Inferior parietal cortex (tissue), 1 donor: ENCODE data around the gene NKX6-1.

Experiments
- DNase-seq: peaks from one replicate; pipeline ENCODE4 v3.0.0-alpha.2; 2016; ENCODE audit errors: extremely low spot score

Gene NKX6-1

DNA sequence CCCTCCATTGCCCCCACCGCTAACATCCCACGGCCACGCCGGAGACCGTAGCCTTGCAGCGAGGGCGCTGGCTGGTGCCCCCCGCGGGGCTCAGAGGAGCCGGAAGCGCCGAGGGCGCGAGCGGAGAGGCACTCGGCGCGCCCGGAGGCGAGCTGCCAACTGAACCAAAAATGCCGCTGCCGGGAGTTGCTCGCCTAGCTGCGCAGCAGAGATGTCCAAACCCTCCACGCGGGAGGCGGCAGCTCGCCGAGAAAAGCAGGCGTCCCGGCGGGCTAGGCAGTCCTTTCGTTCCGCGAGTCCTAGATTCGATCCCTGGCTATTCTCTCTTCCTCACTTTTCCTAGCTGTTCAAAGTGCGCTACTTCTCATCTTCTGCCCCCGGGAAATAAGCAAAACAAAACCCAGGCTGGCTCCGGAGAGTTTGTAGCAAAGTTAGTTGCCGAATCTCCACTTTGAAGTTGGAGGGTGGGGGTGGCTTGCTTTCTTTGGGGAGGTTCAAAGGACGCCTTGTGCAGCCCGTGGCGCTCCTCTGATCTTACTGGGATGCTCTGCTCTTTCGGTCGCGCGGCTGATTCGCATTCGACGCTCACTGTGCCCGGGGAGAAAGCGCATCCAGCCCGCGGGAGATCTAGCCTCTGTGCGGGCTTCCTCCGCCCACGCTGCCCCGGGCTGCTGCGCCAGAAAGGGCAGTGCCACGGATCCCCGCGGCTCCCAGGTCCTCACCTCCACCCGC, 723 bp downstream of the NKX6-1 start:
- no peak for DNase-seq

DNA sequence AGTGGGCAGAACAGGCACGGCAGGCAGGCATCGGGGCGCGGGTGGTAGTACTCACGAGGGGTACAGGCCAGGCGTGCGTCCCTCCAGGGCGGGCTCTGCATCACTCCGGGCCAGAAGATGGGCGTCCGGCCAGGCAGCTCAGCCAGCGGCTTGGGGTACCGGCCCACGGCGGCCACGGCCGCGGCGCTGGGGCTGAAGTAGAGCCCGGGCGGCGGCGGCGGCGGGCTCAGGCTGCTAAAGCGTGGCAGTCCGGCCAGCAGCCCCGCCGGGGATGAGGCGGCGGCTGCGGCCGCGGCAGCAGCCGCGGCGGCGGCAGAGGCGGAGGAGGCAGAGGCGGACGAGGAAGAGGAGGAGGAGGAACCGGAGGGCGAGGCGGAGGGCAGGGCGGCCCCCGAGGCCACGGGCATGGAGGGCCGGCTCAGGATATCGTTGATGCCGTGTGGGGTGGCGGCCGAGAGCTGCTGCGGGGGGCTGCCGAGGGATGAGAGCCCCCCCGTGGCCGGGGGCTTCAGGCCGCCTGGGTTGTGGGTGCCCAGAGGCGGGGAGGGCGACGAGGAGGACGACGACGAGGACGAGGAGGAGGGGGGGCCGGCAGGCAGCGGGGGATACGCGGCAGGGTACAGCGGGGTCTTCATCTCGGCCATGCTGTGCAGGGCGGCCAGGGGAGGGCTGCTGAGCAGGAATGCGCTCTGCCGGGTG, 1.4 kb downstream of the NKX6-1 start:
- DNase-seq = no peak

DNA sequence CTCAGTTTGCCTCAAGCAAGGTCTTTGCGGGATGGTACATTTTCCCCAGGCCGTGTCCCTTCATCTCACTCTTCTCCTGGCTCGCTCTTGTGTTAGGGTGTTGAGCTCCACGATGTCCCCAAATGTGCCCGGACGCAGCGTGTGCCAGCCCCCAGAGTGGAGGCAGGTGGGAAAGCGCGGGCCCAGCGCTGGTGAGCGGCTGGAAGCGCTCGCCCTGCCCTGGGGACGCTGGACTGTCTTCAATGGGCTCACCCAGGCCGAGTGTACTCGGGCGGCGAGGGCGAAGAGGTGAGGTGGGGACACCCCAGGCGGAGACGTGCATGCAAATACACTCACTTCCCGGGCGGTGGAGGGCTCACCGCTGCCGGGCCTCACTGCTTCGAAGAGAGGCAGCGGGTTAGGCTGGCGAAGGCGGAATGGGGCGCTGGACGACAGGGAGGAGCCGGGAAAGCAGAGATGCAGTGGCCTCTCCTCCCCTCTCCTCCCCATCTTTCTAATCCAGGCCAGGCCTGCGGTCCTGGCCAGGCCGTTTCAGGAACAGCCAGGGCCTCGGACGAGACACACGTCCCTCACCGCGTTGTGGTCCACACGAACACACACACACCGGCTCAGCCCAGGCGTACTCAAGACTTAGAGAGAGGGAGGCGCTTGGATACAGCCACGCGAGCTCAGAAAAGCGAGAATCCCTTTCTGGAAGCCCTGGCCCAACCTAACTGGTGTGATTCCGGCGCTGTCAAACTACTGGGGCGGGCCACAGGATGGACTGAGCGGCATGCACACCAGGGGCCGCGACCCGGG, 2.2 kb downstream of the NKX6-1 start:
- no peak for DNase-seq

DNA sequence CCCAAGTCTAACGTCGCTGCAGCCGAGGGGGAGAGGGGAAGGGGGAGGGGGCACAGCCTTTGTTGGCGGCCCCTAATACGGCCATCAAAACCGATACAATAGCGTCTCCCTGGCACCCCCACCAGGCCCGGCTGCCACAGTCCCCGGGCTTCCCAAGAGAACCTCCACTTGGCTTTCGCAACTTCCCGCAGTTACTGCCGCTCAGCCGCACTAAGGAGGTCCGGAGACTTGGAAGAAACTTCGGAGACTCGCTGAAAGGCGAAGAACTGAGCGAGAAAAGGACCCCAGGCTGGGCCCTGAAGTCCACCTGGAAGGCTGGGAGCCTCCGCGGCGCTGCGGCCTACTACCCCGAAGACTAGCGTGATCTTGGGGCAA, 2.8 kb downstream of the NKX6-1 start:
- DNase-seq = no peak

DNA sequence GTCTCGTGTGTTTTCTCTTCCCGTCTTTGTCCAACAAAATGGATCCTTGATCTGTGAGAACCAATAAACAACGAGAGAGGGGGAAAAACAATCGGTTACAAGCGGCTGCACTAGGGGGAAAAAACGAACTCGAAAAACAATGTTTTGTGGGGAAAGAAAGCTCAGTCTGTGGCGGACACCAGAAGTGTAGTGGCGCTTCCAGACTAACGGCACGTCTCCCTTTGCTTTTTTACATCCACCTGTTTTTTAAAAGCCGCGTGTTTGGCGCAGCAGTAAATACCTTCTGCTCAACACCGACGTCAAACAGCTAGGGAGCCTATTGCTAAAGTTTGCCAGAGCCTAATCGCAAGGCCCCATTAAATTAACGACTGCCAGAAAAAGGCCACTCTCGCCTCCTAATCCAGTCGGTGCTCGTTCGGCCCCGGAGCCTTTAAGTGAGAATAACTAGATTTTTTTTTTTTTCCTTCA, 3.3 kb downstream of the NKX6-1 start:
- DNase-seq = no peak

DNA sequence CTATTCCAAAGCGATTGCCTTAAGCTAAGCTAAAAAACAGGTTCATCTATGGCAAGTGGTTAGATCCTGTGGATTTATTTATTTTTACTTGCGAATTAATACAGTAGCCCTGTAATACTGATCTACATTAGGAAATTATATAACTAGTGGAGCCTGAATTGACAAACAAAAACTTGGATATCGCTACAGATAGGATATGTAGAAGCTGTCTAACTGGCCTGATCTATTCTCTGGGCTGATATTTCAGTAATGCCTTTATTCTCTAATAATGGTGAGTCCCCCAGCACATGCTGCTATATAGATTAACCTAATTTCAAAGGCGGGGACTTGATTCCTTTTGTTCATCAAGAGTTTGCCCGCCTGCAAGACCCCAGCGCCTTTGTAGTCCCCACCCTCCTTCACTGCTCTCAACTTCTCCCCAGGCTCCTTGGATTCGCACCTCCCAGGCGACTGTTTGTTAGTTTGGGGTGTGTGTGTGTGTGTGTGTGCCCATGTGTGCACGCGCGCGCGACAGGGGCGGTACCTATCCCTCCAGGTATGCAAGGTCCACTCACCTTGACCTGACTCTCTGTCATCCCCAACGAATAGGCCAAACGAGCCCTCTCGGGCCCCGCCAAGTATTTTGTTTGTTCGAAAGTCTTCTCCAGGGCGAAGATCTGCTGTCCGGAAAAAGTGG, 3.8 kb downstream of the NKX6-1 start:
- no peak for DNase-seq

DNA sequence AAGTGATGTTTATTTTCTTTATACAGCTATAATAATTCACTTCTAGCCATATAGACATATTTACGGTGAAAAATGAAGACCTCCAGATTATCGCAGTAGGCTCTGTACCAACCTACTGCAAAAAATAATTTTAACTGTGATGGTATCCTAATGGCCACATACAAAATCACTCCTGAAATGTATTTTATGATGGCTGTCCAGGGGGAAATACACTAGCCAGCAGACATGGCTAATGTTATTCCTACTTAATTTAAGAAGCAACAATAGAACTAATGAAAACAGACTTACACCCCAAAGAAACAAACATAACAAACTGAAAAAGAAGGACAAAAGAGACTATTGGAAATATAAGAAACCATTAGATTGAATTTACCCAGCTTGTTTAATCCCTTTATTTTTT, 4.6 kb downstream of the NKX6-1 start:
- no peak for DNase-seq

DNA sequence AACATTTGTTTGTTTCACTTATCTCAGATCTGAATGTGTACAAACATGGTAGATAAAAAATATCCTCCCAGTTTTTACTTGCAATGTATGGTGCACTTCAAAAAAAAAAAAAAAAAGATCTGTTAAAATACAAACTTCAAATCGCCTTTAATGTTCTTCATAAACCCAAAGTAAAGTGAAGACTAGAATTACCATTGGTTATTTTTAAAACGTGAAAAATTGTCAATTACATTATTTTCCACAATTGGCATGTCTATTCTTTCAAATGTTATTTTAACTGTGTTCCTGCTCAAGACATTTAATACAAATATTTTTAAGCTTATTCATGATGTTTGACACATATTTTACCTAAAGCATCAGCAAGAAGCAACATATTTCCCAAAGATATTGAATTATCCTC, 5.0 kb downstream of the NKX6-1 start:
- no peak for DNase-seq

DNA sequence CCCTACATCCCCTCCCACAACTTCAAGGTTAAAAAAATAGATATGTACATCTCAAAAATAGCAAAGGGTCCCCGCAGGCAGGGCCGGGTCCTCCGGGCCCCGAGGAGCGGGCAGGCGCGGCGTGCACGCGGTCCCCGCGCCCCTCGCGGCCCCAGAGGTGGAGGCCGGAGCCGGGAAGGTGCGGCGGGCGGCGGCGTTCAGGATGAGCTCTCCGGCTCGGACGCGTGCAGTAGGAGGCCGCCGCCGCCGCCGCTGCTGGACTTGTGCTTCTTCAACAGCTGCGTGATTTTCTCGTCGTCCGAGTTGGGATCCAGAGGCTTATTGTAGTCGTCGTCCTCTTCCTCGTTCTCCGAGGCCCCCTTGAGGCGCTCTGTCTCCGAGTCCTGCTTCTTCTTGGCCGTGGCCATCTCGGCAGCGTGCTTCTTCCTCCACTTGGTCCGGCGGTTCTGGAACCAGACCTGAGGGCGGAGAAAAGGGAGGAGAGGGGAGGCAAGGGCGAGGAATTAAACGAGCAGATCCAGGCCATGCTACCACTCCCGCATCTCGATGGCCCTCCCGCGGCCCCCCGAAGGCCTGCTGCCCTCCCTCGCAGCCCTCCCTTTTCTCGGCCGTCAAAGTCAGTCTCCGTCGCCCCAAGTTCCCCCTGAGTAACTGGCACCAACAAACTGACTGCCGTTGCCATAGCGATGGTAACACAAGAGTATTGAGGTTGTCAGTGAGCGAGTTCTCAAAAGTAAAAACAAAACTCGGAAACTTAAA, 5.8 kb downstream of the NKX6-1 start:
- no peak for DNase-seq

DNA sequence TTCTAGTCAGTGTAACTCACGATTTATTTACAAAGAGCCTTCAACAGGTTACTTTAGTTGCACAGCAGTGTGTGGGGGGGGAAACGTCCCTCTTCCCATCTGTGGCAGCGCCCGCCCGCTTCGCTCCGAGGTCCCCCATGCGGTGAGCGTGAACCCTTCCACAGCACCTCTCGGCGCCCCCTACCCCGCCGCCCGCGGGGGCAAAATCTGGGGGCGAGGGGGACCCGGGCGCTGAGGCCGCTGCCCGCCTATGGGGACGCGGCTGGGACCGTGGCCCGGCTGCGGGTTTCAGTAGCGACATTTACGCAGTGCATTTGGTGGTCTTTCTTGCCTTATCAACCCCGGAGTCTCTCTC, 6.4 kb downstream of the NKX6-1 start:
- DNase-seq = no peak

DNA sequence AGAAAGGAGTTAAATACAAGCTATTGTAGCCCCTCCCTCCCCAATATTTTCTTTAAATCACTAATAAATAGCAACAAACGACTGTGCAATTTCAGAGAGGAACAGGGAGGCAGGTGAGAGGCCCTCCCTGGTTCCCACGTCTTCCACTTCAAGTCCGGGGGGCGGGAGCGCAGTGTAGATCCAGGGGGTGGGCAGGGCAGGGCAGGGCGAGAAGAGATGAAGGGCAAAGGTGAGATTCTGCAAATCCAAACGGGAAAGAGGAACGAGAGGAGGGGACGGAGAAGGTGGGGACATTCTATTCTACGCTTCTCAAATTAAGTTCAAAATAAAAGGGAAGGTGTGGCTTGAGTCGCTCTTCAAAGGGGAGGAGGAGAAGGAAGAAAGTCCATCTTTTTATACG, 6.8 kb downstream of the NKX6-1 start:
- DNase-seq = no peak

DNA sequence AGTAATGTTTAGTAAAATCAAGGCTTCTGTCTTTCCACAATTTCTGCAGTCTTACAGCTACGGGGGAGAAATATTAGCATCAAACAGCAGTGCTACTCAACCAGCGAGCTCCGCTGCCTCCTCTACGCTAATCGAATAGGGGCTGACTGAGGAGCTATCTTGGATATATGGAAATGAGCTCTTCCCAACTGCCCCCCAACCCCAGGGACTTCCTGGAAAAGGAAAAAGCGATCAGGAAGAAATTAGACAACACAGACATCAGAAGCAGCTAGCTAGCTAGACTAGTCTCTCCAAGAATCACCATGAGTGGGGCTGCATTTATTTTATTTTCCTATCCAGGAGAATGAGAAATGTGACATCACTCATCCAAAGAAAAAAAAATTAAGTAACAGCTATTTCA, 7.6 kb downstream of the NKX6-1 start:
- no peak for DNase-seq

DNA sequence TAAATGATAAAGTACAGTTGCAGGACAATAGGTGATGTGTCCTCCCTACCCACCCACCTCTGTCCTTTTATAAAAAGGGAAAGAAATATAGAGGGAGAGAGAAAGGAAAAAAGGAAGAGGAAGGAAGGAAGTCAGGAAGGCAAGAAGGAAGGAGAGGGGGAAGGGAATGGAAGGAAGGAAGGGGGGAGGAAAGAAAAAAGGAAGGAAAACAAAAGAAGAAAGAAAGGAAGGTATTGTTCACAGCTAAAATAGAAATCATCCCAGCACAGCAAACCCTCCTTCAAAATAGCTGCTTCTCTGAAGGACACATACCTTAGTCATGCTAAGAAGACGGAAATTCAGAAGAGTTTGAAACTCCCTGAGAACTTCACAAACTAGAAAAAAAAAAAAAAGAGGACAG, 8.4 kb downstream of the NKX6-1 start:
- no peak for DNase-seq

DNA sequence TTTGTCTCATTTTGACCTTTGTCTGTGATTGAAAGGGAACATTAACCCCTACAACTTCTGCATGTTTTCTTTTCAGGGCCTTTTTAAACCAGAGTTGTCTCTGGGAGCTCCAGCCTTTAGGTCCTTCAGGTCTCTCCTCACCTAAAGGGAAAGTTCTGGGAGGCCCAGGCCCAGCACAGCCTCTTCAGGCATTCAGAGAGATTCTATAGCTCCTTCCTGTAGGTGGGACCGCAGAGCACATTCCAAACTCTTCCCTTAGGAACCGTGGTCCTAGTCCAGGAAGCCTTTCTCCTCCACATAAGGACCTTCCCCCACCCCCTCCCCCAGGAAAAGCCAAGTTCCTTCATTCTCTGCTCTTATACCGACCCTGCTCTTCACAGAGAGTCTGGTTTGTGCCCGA, 14.9 kb downstream of the NKX6-1 start:
- no peak for DNase-seq

DNA sequence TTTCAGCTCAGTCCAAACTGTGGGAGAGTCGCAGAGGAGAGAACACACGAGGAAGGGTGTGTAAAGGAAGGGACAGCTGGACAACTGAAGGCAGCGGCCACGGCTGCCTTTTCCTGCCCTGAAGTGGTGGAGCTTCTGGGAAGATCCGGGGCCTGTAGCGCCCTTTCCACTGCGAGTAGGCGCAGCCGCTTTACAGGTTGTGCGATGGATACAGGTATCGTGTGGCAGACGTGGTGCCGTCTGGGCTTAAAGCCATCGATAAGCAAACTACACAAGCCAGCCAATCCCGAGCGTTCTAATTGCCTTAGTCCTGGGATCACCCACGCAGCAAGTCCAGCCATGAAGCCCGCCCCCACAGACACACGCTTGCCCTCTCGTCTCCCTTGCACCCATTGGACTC, 15.4 kb downstream of the NKX6-1 start:
- no peak for DNase-seq

DNA sequence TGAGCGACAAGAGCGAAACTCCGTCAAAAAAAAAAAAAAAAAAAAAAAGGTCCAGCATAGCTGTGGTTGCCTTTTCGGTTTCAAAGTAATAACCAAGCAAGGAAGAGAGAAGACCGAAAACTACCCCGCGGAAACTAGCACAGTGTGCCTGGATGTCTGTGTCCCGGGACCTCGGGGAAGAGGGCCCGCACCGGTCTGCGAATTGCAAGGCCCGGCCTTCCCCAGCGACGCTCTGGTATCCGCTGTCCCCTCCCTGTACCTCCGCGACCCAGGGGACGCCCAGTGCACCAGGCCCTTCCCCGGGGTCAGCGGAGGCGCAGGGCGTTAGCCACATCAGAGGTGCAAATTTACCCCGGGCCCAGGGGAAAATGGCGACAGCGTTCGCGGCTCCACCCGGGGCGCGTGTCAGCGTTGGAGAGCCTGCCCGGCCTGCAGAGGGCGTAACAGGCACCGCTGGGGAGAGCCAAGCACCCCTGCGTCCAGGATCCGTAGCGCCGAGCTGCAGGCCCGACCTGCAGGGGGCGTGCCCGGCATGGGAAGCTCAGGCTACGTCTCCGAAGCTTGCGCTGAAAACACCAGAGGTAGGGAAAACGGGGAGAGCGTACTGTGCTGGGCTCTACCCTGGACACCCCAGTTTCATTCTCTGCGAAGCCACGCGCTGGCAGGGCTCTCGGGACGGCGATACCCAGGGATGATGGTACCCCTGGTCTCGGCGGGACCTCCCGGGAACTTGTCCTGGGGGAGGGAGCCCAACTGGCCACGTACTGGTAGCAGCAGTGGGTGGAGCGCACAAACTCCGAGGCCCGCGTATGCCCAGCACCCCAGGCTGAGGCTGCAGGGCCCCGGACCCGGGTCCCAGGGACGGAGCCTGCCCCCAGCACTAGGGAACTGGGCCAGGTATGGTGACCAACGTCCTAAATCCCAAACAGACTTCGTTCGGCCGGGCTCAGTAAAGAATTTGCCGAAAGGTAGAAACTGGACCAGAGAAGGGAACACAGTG, 16.2 kb downstream of the NKX6-1 start:
- no peak for DNase-seq

DNA sequence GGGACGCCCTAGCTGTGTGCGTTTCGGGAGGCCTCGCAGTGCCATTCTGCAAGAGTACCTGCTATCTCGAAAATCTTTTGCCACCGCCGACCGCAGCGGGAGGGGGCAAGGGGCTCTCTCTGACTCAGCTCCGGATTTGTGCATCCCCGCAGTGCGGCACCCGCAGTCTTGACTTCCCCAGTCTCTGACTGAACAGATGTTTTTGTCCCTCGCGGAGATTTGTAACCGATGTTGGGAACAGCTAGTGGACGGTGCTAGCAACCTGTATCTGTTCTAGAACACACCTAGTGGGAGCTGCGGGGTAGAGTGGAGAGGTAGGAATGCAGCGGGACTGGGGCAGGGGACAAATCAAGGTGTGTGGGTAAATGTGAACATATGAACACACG, 17.2 kb downstream of the NKX6-1 start:
- DNase-seq = no peak

DNA sequence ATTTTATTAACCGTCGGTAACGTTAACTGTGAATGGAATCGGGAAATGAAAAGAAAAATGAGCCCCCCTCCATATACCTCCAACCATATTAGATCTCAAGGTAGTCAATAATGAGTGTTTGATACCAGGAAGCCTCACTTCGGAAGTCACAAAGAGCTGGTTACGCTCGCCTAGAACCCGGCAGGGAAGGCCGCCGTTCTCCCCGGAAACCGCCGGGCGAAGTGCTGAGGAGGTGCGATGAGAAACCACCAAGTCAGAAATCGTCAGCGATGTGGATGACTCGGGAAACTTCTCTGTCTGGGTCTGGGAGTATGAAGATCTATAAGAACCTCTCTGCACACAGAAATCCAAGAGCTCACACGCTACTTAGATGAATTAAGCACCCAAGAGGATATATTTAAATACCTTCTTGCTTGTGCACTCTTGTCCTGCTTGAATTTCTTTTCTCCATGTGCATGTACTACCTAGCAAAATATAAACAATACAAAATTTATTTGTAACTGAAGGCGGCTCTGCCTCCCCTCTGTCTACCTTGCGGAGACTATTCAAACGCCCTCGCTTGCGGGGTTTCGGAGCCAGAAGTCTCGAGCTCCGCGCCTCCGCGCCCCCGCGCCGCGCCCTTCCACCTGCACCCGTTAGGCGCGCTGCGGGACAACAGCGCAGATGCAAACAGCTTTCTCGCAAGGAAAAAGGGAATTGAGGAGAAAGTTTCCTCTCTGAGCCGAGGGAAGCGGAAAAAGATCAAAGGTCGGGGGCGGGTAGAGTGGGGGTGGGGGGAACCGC, 17.8 kb downstream of the NKX6-1 start:
- DNase-seq = no peak

DNA sequence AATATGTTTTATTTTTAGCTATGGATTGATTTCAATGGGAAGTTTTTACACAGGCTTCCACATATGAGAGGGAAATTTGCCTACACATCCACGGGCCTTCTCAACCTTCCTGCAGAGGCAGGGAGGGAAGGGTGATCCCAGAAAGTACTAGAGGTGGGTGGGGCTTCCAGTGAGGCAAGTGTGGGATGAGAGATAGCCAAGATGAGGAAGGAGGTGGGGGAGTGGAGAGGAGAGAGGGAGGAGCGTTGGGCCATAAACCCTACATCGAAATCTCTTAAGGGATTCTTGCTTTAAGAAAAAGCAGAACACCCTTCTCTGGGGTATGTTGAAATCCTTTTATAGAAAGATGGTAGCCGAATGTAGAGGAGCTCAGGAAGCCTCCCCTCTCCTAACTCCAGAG, 19.0 kb downstream of the NKX6-1 start:
- DNase-seq = no peak

DNA sequence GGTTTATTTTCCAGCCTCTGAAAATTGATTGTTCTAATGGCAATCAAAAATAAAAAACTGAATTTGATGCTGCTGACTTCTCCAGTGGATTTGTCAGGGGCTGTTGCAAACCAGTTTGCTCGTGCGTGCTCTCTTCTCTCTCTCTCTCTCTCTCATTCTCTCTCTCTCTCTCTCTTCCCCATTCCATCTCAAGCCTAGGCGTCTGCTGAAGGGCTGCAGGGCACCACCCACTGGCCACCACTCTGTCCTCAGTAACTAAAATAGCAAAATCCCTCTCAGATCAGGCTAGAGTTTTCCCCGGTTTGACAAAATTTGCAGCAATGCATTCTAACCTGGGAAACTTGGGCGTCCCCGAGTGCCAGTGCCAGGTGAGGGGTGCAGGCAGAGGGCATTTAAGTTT, 19.4 kb downstream of the NKX6-1 start:
- DNase-seq = no peak
